NB4 (cell line): ENCODE measurements around the gene CLSTN1.

Source experiments
- MYC ChIP-seq: IDR thresholded peaks from 2 replicates; pipeline ENCODE4 v1.6.1; 2011; ENCODE audit warnings: low read depth, low read length
- POLR2A ChIP-seq: IDR thresholded peaks from 2 replicates; pipeline ENCODE4 v1.6.1; 2011; ENCODE audit warnings: mild to moderate bottlenecking; ENCODE audit not compliant: insufficient read length; ENCODE audit errors: extremely low read depth
- TF ChIP-seq, protein P1 (sequence below): IDR thresholded peaks from one replicate; pipeline ENCODE4 v1.5.1; 2012; ENCODE audit warnings: low read depth, low read length

DNA sequence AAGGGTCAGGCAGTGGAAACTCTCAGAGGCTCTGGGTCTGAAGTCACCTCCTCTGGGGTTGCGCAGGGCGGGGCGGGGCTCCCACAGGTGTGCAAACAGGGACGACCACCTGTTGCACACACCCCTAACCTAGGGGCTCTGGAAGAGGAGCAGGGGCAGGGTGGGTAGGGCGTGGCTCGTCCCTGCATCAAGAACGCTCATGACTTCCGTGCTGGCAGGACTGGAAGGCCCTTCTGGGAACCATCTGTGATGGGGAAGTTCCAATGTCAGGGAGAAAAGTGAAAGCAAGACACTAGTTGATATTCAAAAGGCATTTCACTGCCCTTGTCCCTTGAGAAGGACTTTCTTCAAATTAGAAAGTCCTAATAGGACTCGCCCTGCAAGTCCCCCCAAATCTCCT is 22.1 kb upstream of the CLSTN1 start:
- TF ChIP-seq POLR2A: no peak
- TF ChIP-seq, protein P1, sequence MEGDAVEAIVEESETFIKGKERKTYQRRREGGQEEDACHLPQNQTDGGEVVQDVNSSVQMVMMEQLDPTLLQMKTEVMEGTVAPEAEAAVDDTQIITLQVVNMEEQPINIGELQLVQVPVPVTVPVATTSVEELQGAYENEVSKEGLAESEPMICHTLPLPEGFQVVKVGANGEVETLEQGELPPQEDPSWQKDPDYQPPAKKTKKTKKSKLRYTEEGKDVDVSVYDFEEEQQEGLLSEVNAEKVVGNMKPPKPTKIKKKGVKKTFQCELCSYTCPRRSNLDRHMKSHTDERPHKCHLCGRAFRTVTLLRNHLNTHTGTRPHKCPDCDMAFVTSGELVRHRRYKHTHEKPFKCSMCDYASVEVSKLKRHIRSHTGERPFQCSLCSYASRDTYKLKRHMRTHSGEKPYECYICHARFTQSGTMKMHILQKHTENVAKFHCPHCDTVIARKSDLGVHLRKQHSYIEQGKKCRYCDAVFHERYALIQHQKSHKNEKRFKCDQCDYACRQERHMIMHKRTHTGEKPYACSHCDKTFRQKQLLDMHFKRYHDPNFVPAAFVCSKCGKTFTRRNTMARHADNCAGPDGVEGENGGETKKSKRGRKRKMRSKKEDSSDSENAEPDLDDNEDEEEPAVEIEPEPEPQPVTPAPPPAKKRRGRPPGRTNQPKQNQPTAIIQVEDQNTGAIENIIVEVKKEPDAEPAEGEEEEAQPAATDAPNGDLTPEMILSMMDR: no peak
- no peak for TF ChIP-seq MYC
